Right lobe of liver (tissue), 4 donors: ENCODE data around the gene KIAA0513.

Experiments
- POLR2A ChIP-seq: fragments of 450-650 bp; IDR thresholded peaks from one replicate; pipeline ENCODE4 v1.6.1; 2017; ENCODE audit warnings: antibody characterized with exemption, mild to moderate bottlenecking
- TF ChIP-seq, protein P1 (sequence below), 4 donors: fragments of 200-600 bp in 3 of 4; fragments of 450-650 bp in 1 of 4; IDR thresholded peaks; one replicate each; pipeline versions ENCODE4 v1.5.1 to v1.8.0; 2016 to 2022; ENCODE audit warnings: antibody characterized with exemption in 4 of 4, mild to moderate bottlenecking in 2 of 4
- donor health status: DM: no; HTN: no; CAD: no.
- donor health status: DM: no; HTN: no; CAD: no.
- donor health status: DM: no; HTN: yes; CAD: no.

GRCh38 chr16:84995663-84996062 lies 31.9 kb upstream of the KIAA0513 start:
- TF ChIP-seq, protein P1, sequence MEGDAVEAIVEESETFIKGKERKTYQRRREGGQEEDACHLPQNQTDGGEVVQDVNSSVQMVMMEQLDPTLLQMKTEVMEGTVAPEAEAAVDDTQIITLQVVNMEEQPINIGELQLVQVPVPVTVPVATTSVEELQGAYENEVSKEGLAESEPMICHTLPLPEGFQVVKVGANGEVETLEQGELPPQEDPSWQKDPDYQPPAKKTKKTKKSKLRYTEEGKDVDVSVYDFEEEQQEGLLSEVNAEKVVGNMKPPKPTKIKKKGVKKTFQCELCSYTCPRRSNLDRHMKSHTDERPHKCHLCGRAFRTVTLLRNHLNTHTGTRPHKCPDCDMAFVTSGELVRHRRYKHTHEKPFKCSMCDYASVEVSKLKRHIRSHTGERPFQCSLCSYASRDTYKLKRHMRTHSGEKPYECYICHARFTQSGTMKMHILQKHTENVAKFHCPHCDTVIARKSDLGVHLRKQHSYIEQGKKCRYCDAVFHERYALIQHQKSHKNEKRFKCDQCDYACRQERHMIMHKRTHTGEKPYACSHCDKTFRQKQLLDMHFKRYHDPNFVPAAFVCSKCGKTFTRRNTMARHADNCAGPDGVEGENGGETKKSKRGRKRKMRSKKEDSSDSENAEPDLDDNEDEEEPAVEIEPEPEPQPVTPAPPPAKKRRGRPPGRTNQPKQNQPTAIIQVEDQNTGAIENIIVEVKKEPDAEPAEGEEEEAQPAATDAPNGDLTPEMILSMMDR (IDR thresholded peaks at IDR 0.05) = no peak
- no peak for TF ChIP-seq POLR2A
